SIG-M5 treated with dmso at 0.1 percent for 504 hours (cell line): ENCODE measurements around the gene GPR143.

Source experiments
- DNase-seq: peaks from one replicate; lab custom pipeline; 2025; ENCODE audit not compliant: unreplicated experiment; lab: John Stamatoyannopoulos, UW

GPR143 gene

GRCh38 chrX:9708923-9709553 lies 56.6 kb downstream of the GPR143 start:
- DNase-seq, result peak; percentile 47

- no peak for DNase-seq
Measured at GRCh38 chrX:9708086-9708485, 57.6 kb downstream of the GPR143 start.

GRCh38 chrX:9707306-9708033 lies 58.2 kb downstream of the GPR143 start:
- DNase-seq, result no peak

- no peak for DNase-seq
Measured at GRCh38 chrX:9706421-9706820, 59.2 kb downstream of the GPR143 start.

- no peak for DNase-seq
Measured at GRCh38 chrX:9704876-9705465, 60.7 kb downstream of the GPR143 start.

GRCh38 chrX:9703406-9703805 lies 62.2 kb downstream of the GPR143 start:
- DNase-seq, result no peak

- DNase-seq, result no peak
Measured at GRCh38 chrX:9701790-9702189, 63.9 kb downstream of the GPR143 start.

- DNase-seq, result no peak
Measured at GRCh38 chrX:9700555-9700954, 65.1 kb downstream of the GPR143 start.

- DNase-seq, result no peak
Measured at GRCh38 chrX:9698576-9698975, 67.1 kb downstream of the GPR143 start.

GRCh38 chrX:9693307-9694001 lies 72.2 kb downstream of the GPR143 start:
- no peak for DNase-seq

- no peak for DNase-seq
Measured at GRCh38 chrX:9690046-9690445, 75.6 kb downstream of the GPR143 start.

GRCh38 chrX:9688833-9689232 lies 76.8 kb downstream of the GPR143 start:
- no peak for DNase-seq

- no peak for DNase-seq
Measured at GRCh38 chrX:9687899-9688298, 77.7 kb downstream of the GPR143 start.

- no peak for DNase-seq
Measured at GRCh38 chrX:9683350-9683749, 82.3 kb downstream of the GPR143 start.

GRCh38 chrX:9682861-9683260 lies 82.8 kb downstream of the GPR143 start:
- no peak for DNase-seq

GRCh38 chrX:9682456-9682855 lies 83.2 kb downstream of the GPR143 start:
- DNase-seq, result no peak

GRCh38 chrX:9681422-9681821 lies 84.2 kb downstream of the GPR143 start:
- DNase-seq, result no peak

GRCh38 chrX:9681011-9681410 lies 84.6 kb downstream of the GPR143 start:
- no peak for DNase-seq

GRCh38 chrX:9678215-9678965 lies 87.3 kb downstream of the GPR143 start:
- no peak for DNase-seq

- peak; percentile 70 for DNase-seq
Measured at GRCh38 chrX:9677098-9677739, 88.4 kb downstream of the GPR143 start.

GRCh38 chrX:9676738-9677097 lies 88.9 kb downstream of the GPR143 start:
- DNase-seq, result no peak
